WTC11 (cell line): ENCODE measurements around the gene SLC25A51.

ENCODE experiments used
- CBFB ChIP-seq: sonication (generic); formaldehyde crosslinking; IDR thresholded peaks from 2 replicates; pipeline ENCODE4 v1.8.1; 2022; ENCODE audit warnings: mild to moderate bottlenecking, low read depth, missing genetic modification reagents
- CTCF ChIP-seq: fragments of 200-600 bp; IDR thresholded peaks from 2 replicates; pipeline ENCODE4 v1.8.0; 2022; ENCODE audit warnings: antibody characterized with exemption
- JAZF1 ChIP-seq: fragments of 250-450 bp; sonication (Bioruptor Pico); IDR thresholded peaks from 2 replicates; pipeline ENCODE4 v1.9.0; 2021; ENCODE audit warnings: moderate library complexity, mild to moderate bottlenecking, inconsistent platforms
- MAX ChIP-seq: sonication (generic); formaldehyde crosslinking; IDR thresholded peaks from 2 replicates; pipeline ENCODE4 v1.8.0; 2022; ENCODE audit warnings: mild to moderate bottlenecking, missing genetic modification reagents
- MYBL2 ChIP-seq: sonication (generic); formaldehyde crosslinking; IDR thresholded peaks from 2 replicates; pipeline ENCODE4 v1.8.1; 2023; ENCODE audit warnings: mild to moderate bottlenecking, moderate library complexity, missing genetic modification reagents
- TEAD1 ChIP-seq: sonication (generic); formaldehyde crosslinking; IDR thresholded peaks from 2 replicates; pipeline ENCODE4 v1.8.0; 2022; ENCODE audit warnings: mild to moderate bottlenecking, missing genetic modification reagents
- TEAD4 ChIP-seq: sonication (generic); formaldehyde crosslinking; IDR thresholded peaks from 2 replicates; pipeline ENCODE4 v1.8.0; 2022; ENCODE audit warnings: mild to moderate bottlenecking, missing genetic modification reagents
- ZBTB21 ChIP-seq: sonication (generic); formaldehyde crosslinking; IDR thresholded peaks from 2 replicates; pipeline ENCODE4 v1.8.1; 2023; ENCODE audit warnings: mild to moderate bottlenecking, missing genetic modification reagents, borderline replicate concordance
- ZNF425 ChIP-seq: fragments of 250-450 bp; sonication (Bioruptor Pico); conservative IDR thresholded peaks from 2 replicates; pipeline ENCODE4 v1.9.0; 2021; ENCODE audit warnings: mild to moderate bottlenecking

GRCh38 chr9:37950561-37950960 is 46.6 kb upstream of the SLC25A51 start:
- TF ChIP-seq ZBTB21 (CRISPR knock-in tag) = no peak
- TF ChIP-seq ZNF425 (CRISPR knock-in tag) = no peak
- no peak for TF ChIP-seq CTCF
- TF ChIP-seq JAZF1 = no peak
- no peak for TF ChIP-seq TEAD4 (CRISPR knock-in tag)
- TF ChIP-seq CBFB (CRISPR knock-in tag) = no peak
- TF ChIP-seq MAX = no peak
- TF ChIP-seq TEAD1 (CRISPR knock-in tag) = no peak
- TF ChIP-seq MYBL2 (CRISPR knock-in tag) = no peak
